AG04449 (cell line): ENCODE data around the gene SRGAP3.

Experiments used
- CTCF ChIA-PET: fragments of 350-600 bp; formaldehyde crosslinking; extraction: SDS; loops from one replicate; lab custom pipeline; 2021; ENCODE audit warnings: antibody characterized with exemption; lab: Yijun Ruan, JAX
- POLR2A ChIA-PET: fragments of 400-600, 350-600 bp; formaldehyde crosslinking; extraction: SDS; loops from one replicate; lab custom pipeline; 2020; ENCODE audit warnings: antibody characterized with exemption, inconsistent platforms; lab: Yijun Ruan, JAX
- DNase-seq: peaks from one replicate; pipeline ENCODE4 v3.0.0-alpha.2; 2010; ENCODE audit warnings: low read depth, low spot score
- H3K4me3 ChIP-seq: 2 replicates; pipeline ENCODE4 v1.5.1; 2011; ENCODE audit warnings: low read depth, mild to moderate bottlenecking, control low read depth, low read length
- CTCF ChIP-seq: IDR thresholded peaks from one replicate; pipeline ENCODE4 v1.5.1; 2011; ENCODE audit warnings: mild to moderate bottlenecking, moderate library complexity, low read length, control low read depth, inconsistent platforms; ENCODE audit not compliant: insufficient read depth; ENCODE audit errors: missing control alignments

Gene SRGAP3

DNA sequence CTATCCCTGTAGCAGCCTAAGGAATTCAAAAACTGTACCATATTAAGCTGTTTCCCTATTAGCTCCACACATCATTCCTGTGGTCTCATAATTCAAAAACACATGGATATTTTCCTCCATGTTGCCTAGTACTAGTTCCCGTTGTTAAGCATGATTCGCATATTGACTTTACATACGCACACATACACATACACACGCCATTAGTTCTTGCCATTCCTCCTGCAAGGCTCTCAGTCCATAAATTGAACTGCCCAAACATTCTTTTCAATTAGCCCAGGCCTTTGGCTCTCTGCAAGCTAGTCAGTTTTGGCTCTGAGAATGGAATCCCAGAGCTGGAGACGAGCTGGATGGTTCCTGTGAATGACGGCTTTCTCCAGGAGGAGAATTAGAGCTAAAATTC, 229.0 kb downstream of the SRGAP3 start:
- H3K4me3 ChIP-seq = no peak overlapping the region
- ChIA-PET POLR2A (no interaction called here), CTCF (interaction anchor here (1.2 to 2.0 kb wide), 4 partner anchors 9 to 357 kb away, joined by 3 to 6 read pairs (median 4); no protein-coding TSS in a partner anchor)
- peak; percentile 58 for DNase-seq
- TF ChIP-seq CTCF = no peak

DNA sequence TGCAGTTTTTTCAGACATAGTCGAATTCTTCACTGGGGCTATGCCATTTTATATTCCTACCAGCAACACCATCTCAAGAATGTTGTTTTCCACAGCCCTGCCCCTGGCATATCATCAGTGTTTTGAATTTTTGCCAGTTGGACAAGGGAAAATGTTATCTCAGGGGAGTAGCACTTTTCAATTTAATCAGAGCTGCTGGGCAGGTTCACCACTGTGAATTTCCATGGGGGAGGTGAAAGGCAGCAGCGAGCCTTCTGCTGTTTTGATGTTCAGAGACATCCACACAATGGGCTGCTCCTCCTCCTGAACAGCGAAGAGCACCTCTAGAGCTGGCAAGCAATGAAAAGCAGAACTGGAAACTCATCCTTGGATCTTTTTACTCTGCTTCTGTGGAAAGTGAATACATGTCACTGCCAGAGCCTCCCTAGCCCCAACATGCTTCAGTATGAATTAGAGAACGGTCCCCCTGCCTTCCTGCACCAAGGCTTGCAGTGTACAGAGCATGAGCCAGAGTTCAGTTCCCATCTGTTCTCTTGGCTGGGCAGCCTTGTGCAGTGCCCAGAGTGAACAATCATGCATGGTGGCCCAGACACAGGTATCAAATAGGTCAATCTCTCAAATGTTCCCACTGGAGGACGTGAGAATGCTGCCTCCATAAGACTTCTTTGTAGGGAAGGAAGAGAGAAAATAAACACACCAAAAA, 230.0 kb downstream of the SRGAP3 start:
- no peak for TF ChIP-seq CTCF
- ChIA-PET CTCF (interaction anchor here (1.2 to 1.6 kb wide), 2 partner anchors 285 to 356 kb away, joined by 3 read pairs; no protein-coding TSS in a partner anchor), POLR2A (no interaction called here)
- H3K4me3 ChIP-seq = no peak overlapping the region
- no peak for DNase-seq

GRCh38 chr3:9015250-9015649, 234.2 kb downstream of the SRGAP3 start:
- TF ChIP-seq CTCF = no peak
- H3K4me3 ChIP-seq = no peak overlapping the region
- no peak for DNase-seq
- CTCF ChIA-PET = interaction anchor here (1.0 to 4.4 kb wide), 15 partner anchors 10 to 353 kb away, joined by 3 to 49 read pairs (median 6); no protein-coding TSS in a partner anchor
- POLR2A ChIA-PET = no interaction called here

DNA sequence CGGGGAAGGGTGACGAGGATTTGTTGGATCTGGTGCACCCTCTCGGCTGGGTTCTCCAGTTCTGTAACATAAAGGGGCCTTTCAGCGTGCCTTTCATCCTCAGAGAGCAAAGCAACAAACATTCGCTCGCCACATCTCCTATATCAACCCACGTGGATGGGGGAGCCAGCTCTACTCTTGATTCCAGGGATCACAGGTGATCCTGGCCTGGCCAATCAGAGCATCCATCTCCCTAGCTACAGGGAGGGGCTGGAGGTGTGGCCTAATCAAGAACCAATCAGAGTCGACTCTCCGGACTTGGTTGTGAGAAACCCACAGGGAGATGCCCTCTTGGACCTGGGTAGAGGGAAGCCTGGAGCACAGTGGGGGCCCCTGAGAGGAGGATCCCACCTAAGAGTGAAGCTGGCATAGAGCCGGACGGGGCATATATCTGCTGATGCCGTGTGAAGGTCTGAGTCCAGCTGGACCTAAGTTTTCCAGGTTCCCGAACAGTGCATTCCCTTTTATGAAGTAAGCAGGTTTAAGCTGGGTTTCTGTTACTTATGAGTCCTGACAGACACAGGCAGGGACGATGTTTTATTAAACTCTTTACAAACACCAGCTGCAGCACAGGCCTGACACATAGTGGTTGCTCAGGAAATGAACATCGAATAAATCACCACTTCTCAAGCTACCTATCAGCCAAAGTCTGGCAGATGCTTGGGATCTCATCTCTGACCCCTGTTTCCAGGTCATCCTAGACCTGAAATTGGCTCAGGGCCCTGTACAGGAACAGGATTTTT, 235.5 kb downstream of the SRGAP3 start:
- peak; percentile 10 for TF ChIP-seq CTCF
- DNase-seq = no peak
- ChIA-PET CTCF (interaction anchor here (1.0 to 4.4 kb wide), 21 partner anchors 9 to 351 kb away, joined by 3 to 49 read pairs (median 5); no protein-coding TSS in a partner anchor), POLR2A (no interaction called here)
- H3K4me3 ChIP-seq = no peak overlapping the region

DNA sequence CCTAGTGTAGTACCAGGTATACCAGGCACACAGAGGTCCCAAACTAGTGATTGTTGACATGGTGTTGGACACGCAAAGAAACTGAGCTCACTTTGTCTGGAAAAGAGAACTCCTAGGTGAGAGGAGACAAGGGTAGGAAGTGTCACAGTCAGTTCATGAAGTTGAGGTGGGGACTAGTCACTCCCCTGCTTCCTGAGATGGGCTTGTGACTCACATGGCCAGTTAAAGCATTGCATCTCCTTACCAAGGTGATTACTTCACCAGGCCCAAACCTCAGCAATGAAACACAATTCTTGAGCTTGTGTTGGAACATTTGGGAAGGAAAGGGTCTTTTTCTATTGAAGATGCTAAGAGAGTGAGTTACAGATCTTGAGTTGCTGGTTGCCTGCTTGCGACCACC, 236.9 kb downstream of the SRGAP3 start:
- TF ChIP-seq CTCF = no peak
- no peak overlapping the region for H3K4me3 ChIP-seq
- DNase-seq = no peak
- POLR2A ChIA-PET = no interaction called here
- CTCF ChIA-PET = interaction anchor here (0.9 to 4.4 kb wide), 6 partner anchors 8 to 243 kb away, joined by 3 to 49 read pairs (median 4); partner anchors contain the start of gene OXTR
